Measurements from ENCODE around the gene PEX16. TPM values are rescaled to one million over a fixed set of nuclear protein-coding genes. Genes with fewer than 3 reads are reported as not detected.

The PEX16 gene
- total RNA-seq = 10 to 100 TPM; 45.9 to 53.9 TPM

DNA sequence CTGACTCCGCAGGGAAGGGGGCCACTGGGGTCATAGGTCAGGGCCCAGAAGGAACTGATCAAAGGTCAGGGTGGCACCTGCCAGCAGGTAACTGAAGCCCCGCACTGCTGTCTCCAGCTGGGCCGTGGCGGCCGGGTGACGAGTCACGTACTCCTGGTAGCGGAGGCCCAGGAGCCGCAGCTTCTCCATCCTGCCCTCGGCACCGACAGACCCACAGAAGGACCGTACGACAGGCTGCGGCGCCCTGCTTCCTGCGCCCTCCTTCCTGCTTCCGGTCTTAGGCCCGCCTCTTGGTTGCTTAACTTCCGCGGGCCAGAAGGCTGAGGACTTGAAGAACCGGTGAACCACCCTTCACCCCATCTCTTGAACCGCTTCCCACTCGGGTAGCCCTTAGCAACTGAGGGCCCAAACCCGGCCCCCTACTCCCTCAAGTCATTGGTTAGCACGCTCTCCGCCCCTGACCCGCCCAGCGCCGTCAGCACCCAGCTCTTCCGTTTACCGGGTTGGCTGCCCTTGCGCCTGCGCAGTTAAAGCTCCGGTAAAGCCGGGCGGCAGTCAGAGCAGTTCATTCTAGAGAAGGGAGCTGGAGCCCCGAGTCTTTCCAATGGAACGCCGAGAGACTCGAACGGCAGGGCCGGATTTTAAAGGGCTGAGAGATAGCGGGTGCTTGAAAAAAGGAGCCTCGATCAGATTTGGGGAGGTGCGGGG lies at the start of gene PEX16:
PEX16 (minus strand) TSS at position 255 of the 708 bp plus-strand sequence; CDS start at position 189, 66 bp downstream.
- Mint-ChIP-seq H3K27me3 (peaks cover 6% of the 10 kb centered on the region), H3K9me3 (ENCODE audit: low read depth) (no peaks in the 10 kb centered on the region), H3K36me3 (peaks cover 8% of the 10 kb centered on the region), H3K27ac (peak within 1 kb of the TSS; percentile 94), H3K4me3 (peak within 1 kb of the TSS; percentile 92), H3K4me1 (peaks cover 39% of the 10 kb centered on the region)
- ATAC-seq = peak; percentile 91
- CTCF ChIA-PET = interaction anchor here (0.9 to 1.7 kb wide), 8 partner anchors 10 to 390 kb away, joined by 3 to 11 read pairs (median 3); no protein-coding TSS in a partner anchor
- peak; percentile 98 for DNase-seq

DNA sequence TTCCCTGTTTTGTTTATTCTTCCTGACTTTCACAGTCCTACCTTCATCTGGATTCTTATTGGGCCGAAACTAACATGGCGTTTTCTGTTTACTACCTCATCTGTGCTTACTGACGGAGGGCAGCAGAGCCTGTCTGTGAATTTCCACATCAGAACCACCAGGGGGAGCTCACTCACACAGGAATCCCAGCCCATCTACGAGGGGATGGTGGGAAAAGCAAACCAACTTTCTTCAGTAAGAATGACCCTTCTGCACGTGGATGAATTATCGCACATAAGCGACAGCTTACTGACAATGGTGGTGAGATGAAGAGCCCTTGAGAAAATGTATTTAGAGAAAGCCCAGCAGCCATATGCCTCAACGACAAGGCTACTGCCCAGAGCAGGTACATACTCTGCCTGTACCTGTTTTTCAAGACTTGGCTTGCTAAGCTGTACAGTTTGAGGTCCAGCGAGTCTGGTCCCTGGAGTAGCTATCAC lies 47.3 kb upstream of the PEX16 start:
- no peaks in the 10 kb centered on the region for H3K9me3 Mint-ChIP-seq (ENCODE audit: low read depth)
- H3K36me3 Mint-ChIP-seq = peaks cover 8% of the 10 kb centered on the region
- CTCF ChIA-PET = interaction anchor here (0.7 to 4.5 kb wide), 40 partner anchors 9 to 353 kb away, joined by 3 to 43 read pairs (median 4); no protein-coding TSS in a partner anchor
- ATAC-seq (peak; percentile 94), DNase-seq (peak; percentile 69)
- H3K4me1 Mint-ChIP-seq = no peaks in the 10 kb centered on the region
- no peaks in the 10 kb centered on the region for H3K27me3 Mint-ChIP-seq
- H3K4me3 Mint-ChIP-seq = no peak overlapping the region
- no peak overlapping the region for H3K27ac Mint-ChIP-seq

DNA sequence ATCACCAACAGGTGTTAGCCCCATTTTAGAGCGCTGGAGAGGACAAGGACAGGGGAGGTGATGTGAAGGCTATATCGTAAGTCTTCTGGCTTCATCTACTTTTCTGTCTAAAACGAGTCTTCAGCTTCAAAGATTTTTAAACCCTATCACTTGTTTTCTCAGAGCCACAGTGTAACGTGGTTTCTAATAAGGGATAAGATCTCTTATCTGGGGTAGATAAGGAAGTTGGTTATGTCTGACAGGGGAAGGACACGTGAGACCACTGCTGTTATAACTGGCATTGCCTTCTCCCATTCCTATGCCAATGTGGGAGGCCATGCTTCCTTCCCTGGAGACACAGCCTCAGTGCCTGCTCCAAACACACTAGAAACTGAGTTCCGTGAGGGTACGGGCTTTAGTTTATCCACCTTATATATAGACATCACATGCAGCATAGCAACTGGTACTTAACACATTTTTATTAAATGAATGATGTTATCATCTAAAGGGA lies 44.1 kb upstream of the PEX16 start:
- CTCF ChIA-PET = interaction anchor here (1.2 kb wide), 1 partner anchor 45 kb away, joined by 3 read pairs; no protein-coding TSS in a partner anchor
- H3K36me3 Mint-ChIP-seq = peaks cover 5% of the 10 kb centered on the region
- H3K4me3 Mint-ChIP-seq = no peak overlapping the region
- no peak for DNase-seq
- ATAC-seq = no peak
- H3K27ac Mint-ChIP-seq = no peak overlapping the region
- H3K27me3 Mint-ChIP-seq = no peaks in the 10 kb centered on the region
- no peaks in the 10 kb centered on the region for H3K4me1 Mint-ChIP-seq
- no peaks in the 10 kb centered on the region for H3K9me3 Mint-ChIP-seq (ENCODE audit: low read depth)

DNA sequence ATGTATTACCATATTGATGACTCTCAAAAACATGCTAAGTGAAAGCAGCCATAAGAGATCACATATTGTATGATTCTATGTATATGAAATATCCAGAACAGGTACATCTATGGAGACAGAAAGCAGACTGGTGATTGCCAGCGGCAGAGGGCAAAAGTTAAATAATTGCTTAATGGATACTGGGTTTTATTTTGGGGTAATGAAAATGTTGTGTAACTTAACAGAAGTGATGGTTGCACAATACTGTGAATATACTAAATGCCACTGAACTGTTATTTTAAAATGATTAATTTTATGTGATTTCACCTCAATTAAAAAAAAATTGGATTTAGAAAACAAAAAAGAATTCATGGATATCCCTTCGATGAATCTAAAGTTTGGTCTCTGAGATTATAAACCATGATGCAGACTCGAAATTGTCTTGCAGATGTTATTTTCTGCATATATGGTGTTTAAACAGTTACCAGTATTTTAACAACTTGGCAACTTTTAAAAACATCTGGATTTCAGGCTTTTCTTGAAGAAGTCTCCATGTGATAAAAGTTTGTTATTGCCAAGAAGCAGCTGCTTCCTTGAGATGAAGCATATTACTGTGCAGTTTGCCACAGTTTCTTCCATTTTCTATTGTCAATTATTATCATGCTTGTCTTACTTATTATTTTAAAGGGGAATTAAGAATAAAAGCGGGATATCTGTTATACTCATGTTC lies 42.9 kb upstream of the PEX16 start:
- no peaks in the 10 kb centered on the region for H3K27me3 Mint-ChIP-seq
- CTCF ChIA-PET = interaction anchor here (1.2 to 1.8 kb wide), 2 partner anchors 46 to 118 kb away, joined by 3 to 4 read pairs; no protein-coding TSS in a partner anchor
- ATAC-seq (no peak), DNase-seq (no peak)
- no peaks in the 10 kb centered on the region for H3K4me1 Mint-ChIP-seq
- peaks cover 7% of the 10 kb centered on the region for H3K36me3 Mint-ChIP-seq
- no peak overlapping the region for H3K27ac Mint-ChIP-seq
- no peaks in the 10 kb centered on the region for H3K9me3 Mint-ChIP-seq (ENCODE audit: low read depth)
- H3K4me3 Mint-ChIP-seq = no peak overlapping the region

DNA sequence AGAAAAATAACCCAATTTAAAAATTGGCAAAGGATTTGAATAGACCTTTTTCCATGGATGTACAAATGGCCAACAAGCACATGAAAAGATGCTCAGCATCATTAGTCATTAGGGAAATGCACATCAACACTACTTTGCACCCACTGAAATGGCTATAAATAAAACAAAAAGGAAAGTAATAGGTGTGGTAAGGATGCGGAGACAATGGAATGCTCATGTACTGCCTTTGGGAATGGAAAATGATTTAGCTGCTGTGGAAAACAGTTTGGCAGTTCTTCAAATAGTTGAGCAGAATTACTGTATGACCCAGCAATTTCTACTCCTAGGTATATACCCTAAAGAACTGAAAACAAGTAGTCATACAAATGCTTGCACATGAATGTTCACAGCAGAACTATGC lies 42.2 kb upstream of the PEX16 start:
- no peak for DNase-seq
- no peaks in the 10 kb centered on the region for H3K4me1 Mint-ChIP-seq
- CTCF ChIA-PET = interaction anchor here (1.8 kb wide), 1 partner anchor 117 kb away, joined by 4 read pairs; no protein-coding TSS in a partner anchor

DNA sequence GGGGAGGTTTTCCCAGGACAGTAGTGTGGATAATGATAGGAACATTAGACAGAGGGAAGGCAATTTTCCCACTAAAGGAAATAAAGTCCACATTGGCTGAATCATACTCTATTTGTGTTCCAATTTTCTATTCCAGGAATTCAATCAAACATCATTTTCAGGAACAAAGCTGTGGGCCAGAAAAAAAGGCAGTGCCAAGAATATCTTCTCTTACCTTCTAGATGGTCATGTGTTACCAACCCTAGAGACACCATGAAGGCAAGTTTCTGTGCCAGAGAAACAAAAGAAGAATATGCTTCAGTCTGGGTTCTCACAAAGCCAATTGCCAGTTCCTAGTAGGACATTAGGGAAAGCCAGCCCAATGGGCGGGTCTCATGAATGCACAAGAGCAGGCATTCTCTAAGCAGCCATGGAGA lies 32.3 kb upstream of the PEX16 start:
- H3K27ac Mint-ChIP-seq = no peak overlapping the region
- H3K4me3 Mint-ChIP-seq = no peak overlapping the region
- H3K27me3 Mint-ChIP-seq = no peaks in the 10 kb centered on the region
- no peak for DNase-seq
- no peaks in the 10 kb centered on the region for H3K4me1 Mint-ChIP-seq
- ATAC-seq = no peak
- peaks cover 13% of the 10 kb centered on the region for H3K36me3 Mint-ChIP-seq
- CTCF ChIA-PET = no interaction called here
- H3K9me3 Mint-ChIP-seq (ENCODE audit: low read depth) = no peaks in the 10 kb centered on the region

More for the DNA sequence above, 42.2 kb upstream of the PEX16 start:
- H3K36me3 Mint-ChIP-seq = peaks cover 13% of the 10 kb centered on the region
- H3K27me3 Mint-ChIP-seq = no peaks in the 10 kb centered on the region
- ATAC-seq = no peak
- H3K9me3 Mint-ChIP-seq (ENCODE audit: low read depth) = no peaks in the 10 kb centered on the region
- no peak overlapping the region for H3K27ac Mint-ChIP-seq
- no peak overlapping the region for H3K4me3 Mint-ChIP-seq

DNA sequence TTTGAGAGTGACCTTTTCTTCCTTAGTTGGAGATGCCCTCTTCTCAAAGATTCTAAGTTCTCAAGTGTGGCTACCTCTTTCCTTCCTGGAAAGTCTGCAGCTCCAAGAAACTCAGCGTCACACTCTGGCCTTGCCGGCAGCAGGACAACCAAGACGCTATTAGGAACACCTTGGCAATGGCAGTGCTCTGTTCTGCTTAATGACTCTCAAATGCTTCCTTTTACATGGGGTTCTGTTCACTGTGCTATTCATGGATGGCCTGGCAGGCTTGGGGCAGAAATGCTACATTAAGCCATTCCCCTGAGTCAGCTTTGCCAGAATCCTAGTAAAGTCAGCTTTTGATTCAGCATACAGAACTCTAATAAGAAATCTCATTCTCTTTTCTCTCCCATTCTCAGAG lies 30.7 kb upstream of the PEX16 start:
- Mint-ChIP-seq H3K27me3 (no peaks in the 10 kb centered on the region), H3K27ac (no peak overlapping the region), H3K4me1 (no peaks in the 10 kb centered on the region), H3K36me3 (peaks cover 13% of the 10 kb centered on the region), H3K4me3 (no peak overlapping the region), H3K9me3 (ENCODE audit: low read depth) (no peaks in the 10 kb centered on the region)
- DNase-seq = no peak
- ATAC-seq = no peak
- CTCF ChIA-PET = interaction anchor here (1.0 to 2.1 kb wide), 2 partner anchors 17 to 127 kb away, joined by 3 to 9 read pairs; no protein-coding TSS in a partner anchor

DNA sequence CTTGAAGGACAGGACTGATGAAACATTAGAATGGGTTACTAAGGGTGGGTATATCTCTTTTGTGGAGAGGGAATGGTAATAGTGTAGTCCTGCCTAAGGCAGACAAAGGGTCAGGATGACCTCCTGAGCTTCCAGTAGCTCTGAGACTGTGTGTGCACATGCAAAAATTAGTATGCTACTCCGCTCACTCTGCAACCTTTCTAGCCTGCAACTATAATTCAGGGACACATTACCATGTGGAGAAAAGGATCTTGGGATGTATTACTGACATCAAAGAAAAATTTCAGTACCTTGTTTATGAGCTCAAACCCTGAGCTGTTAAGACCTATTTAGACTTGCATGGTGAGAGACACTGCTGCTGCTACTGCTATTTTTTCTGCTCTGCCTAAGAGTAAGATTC lies 30.2 kb upstream of the PEX16 start:
- Mint-ChIP-seq H3K4me3 (no peak overlapping the region), H3K9me3 (ENCODE audit: low read depth) (no peaks in the 10 kb centered on the region), H3K27ac (no peak overlapping the region), H3K27me3 (no peaks in the 10 kb centered on the region), H3K4me1 (no peaks in the 10 kb centered on the region), H3K36me3 (peaks cover 10% of the 10 kb centered on the region)
- DNase-seq (no peak), ATAC-seq (no peak)
- CTCF ChIA-PET = interaction anchor here (2.1 kb wide), 1 partner anchor 17 kb away, joined by 9 read pairs; no protein-coding TSS in a partner anchor

DNA sequence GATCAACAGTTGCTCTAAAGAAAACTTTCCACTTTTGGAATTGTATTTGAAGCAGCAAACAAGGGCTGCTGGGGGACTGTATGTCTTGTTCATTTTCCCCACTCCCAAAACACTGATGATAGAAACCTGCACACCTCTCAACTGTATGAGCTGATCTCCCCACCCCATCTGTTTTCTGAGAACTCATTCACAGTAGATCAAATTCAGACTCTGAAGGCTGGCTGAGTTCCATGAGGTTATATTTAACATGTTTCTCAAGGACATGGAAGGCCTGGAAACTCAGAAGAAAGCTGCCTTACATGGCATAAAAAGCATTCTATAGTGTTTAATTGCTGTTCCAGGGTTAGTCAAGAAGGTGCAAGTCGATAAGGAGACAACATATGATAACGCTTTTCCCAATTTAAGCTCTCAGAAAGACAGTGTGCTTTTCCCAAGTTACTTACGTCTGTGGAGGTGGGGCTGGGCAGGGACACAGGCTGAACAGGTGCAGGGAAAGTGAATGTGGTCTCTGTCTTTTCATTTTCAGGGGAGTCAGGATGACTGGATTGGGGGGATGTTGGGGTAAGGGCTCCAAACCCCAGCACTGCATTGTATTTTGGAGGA lies 27.8 kb upstream of the PEX16 start:
- Mint-ChIP-seq H3K36me3 (peaks cover 9% of the 10 kb centered on the region), H3K4me1 (no peaks in the 10 kb centered on the region), H3K9me3 (ENCODE audit: low read depth) (no peaks in the 10 kb centered on the region), H3K27ac (no peak overlapping the region), H3K27me3 (no peaks in the 10 kb centered on the region), H3K4me3 (no peak overlapping the region)
- DNase-seq (no peak), ATAC-seq (no peak)
- CTCF ChIA-PET = no interaction called here

DNA sequence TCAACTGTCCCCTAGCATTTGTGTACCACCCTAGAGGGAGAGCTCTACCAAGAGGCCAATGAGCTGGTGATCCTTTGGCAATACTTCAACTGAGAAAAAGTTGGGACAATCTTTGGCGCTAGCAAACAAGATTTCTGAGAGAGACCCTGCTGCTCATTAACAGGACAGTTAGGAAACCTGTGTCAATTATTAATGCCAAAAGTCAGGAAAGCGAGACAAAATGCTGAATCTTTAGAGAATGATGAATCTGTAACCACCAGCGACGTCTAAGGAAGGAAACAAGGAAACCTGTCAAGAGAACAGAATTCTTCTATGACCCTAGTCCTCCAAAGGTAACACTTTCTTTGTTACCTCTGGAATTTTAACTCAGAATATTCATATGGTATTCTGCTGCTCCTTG lies 24.7 kb upstream of the PEX16 start:
- ATAC-seq (no peak), DNase-seq (no peak)
- CTCF ChIA-PET = no interaction called here
- Mint-ChIP-seq H3K4me3 (no peak overlapping the region), H3K4me1 (no peaks in the 10 kb centered on the region), H3K9me3 (ENCODE audit: low read depth) (no peaks in the 10 kb centered on the region), H3K27ac (no peak overlapping the region), H3K27me3 (no peaks in the 10 kb centered on the region), H3K36me3 (peaks cover 8% of the 10 kb centered on the region)

DNA sequence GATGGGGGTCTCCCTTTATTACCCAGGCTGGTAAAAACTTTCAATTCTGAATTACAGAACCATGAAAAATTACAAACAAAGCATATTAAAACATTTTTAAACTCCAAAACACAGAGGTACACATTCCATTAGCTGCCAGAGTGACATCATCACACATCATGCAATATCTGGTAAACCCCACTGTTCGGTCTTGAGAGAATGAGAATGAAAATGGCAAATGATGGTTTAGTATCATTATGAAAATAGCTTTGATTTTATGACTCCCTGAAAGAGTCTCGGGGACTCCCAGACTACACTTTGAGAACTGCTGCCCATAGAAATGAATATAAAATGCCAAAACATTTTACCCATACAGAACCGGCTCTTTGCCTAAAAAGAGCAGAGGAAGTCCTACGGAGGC lies 23.6 kb upstream of the PEX16 start:
- Mint-ChIP-seq H3K4me1 (no peaks in the 10 kb centered on the region), H3K27ac (no peak overlapping the region), H3K4me3 (no peak overlapping the region), H3K36me3 (peaks cover 8% of the 10 kb centered on the region), H3K9me3 (ENCODE audit: low read depth) (no peaks in the 10 kb centered on the region), H3K27me3 (no peaks in the 10 kb centered on the region)
- no peak for DNase-seq
- no peak for ATAC-seq
- CTCF ChIA-PET = no interaction called here

DNA sequence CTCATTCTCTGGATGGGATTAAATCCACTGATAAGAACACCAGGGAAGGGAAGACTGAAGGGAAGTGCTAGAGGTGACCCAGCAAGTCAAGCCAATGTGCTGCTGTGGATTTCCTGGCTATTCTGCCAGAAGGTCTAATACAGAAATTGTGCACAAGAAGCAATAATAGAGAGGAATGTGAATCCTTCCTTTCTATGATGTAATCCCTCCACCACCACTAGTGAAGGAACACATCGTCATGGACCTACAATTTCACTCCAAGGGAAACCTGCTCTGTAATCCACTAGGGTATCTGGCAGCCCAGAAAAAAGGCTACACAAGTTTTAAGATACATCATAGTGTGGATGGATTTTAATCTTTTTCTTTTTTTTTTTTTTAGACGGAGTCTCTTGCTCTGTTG lies 22.2 kb upstream of the PEX16 start:
- CTCF ChIA-PET = interaction anchor here (1.0 kb wide), 1 partner anchor 67 kb away, joined by 3 read pairs; no protein-coding TSS in a partner anchor
- DNase-seq (no peak), ATAC-seq (no peak)
- Mint-ChIP-seq H3K4me1 (no peaks in the 10 kb centered on the region), H3K9me3 (ENCODE audit: low read depth) (no peaks in the 10 kb centered on the region), H3K36me3 (peaks cover 3% of the 10 kb centered on the region), H3K27ac (no peak overlapping the region), H3K4me3 (no peak overlapping the region), H3K27me3 (no peaks in the 10 kb centered on the region)

DNA sequence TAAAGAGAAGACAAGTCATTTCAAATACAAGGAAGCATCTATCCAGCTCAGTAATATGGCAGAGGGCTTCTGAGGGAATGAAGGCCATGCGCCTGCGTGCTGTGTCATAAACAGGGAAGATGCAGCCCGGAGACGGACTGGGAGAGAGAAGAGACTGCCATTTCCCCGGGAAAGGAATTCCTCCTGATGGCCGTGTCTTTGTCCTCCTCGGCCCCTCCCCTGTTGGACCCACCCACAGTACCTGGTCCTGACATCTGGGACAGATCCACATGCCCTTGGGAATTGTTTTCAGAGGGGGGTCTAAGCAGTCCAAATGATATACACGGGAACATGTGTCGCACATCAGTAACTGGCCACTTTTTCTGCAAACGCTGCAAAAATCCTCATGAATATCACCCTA lies 20.2 kb upstream of the PEX16 start:
- Mint-ChIP-seq H3K4me3 (no peak overlapping the region), H3K27ac (no peak overlapping the region), H3K9me3 (ENCODE audit: low read depth) (no peaks in the 10 kb centered on the region), H3K27me3 (no peaks in the 10 kb centered on the region), H3K36me3 (peaks cover 3% of the 10 kb centered on the region), H3K4me1 (no peaks in the 10 kb centered on the region)
- ATAC-seq (no peak), DNase-seq (no peak)
- CTCF ChIA-PET = no interaction called here
